IPS-18c (cell line): Measurements from ENCODE around the gene ARHGEF10L.

Experiments used
- H3K4me3 ChIP-seq: 2 replicates; pipeline ENCODE4 v1.7.0; 2013; ENCODE audit warnings: low read depth, mild to moderate bottlenecking, low read length, moderate library complexity; ENCODE audit not compliant: insufficient read depth
- H3K9me3 ChIP-seq: one replicate; pipeline ENCODE4 v1.6.1; 2013; ENCODE audit warnings: mild to moderate bottlenecking, low read length, moderate library complexity; ENCODE audit not compliant: control insufficient read depth, insufficient read depth

Gene ARHGEF10L

DNA sequence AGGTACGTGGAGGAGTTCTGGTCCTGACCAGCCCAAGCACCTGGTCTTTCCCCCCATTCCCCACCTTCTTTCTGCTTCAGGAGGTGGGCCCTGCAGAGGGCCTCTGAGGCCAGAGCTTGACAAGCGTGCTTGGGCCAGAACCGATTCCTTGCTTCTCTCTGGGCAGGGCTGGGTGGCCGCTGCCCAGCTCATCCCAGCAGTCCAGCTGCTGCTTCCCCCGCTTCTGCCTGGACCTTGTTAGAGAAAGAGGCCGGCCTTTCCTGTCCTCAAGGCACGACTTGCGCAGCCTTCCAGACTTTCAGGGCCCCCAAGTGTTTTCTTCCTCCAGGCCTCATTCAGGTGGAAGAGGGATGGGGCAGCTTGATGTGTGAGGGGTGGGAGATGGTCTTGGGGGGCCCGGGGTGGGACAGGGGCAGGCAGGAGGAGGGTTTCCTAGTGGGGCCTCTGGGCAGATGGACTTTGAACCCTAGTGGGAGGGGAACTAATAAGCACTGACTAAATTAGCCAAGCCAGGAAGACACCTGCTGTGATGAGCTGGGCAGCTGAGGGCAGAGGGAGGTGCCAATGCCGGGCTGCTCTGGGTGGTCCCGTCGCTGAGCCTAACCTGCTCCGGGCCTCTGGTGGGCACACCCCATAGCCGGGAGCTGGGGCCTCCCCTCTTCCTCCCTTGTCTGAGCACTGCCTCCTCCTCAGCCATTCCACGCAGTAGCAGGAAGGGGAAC, 36.5 kb downstream of the ARHGEF10L start:
- Histone ChIP-seq H3K4me3 (no peak overlapping the region), H3K9me3 (no peaks in the 10 kb centered on the region)

DNA sequence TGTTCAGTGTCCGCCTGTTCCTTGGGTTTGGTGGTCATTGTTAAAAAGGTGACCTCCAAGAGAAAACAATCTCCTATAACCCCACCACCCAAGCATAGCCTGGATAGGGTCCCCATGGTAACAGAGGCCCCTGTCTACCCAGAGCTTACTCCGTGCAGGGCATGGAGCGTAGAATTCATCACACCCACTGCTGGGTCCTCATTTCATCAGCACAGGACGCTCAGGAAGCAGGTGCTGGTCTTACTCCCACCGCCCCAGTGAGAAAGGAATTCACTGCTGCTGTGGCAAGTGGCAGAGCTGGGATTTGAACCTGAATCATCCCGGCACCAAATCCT, 37.0 kb downstream of the ARHGEF10L start:
- no peaks in the 10 kb centered on the region for H3K9me3 ChIP-seq
- no peak overlapping the region for H3K4me3 ChIP-seq

DNA sequence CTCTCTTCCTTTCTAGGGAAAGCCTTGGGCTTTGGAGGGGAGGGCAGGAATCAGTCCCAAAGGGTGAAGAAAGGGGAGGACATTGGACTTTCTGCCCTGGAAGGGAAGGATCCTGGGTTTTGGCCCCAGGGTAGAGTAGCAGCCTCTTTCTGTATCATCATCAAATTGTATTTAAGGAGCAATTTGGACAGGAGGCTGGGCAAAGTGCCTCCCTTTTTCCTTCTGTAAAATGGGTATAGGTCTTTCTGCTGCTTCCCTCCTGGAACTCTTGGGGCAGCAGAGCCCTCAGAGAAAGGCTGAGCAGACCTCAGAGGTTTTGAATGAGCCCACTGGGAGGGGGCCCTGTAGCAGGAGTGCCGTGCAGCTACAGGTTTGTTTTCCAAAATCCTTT, 38.4 kb downstream of the ARHGEF10L start:
- no peaks in the 10 kb centered on the region for H3K9me3 ChIP-seq
- no peak overlapping the region for H3K4me3 ChIP-seq

DNA sequence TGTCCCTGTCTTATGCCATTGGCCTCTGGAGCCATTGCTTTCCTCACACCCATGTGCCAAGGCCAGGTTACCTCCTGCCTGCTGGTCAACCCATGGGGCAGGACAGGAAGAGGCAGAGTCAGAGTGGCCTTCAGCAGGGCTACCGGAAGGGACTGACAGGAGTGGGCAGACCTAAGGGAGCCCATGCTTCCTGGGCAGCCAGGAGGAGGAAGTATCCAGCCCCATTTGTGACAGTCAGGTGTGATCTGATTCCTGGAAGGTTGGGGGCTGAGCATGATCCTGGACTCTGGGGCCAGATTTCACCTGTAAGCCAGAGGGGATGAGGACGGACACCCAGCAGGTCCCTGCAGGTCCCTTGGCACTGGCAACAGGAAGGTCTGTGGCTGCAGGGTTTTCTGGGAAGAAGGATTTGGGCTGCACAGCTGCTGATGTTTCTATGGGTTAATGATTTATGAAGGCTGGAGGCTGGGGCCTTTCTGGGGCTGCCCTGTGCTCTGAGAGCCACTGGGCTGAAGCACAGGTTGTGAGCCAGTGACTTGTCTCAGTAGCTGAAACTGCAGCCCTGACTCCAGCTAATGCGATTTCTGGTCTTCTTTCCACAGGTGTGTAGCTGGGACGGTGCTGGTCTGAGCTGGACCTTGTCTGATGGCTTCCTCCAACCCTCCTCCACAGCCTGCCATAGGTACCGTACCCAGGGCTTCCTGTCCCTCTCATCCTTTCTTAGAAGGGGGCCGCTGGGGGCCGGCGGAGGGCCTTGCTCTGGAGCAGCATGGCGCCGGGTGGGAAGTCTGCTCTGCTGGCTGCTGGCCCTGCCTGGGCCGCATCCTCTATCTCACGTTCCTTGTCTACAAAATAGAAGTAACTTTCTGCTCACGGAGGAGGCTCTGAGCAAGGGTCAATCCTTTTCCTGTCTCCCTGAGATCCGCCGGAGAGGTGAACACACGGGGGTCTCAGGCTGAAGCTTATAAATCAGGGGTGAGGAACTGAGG, 40.7 kb downstream of the ARHGEF10L start:
- H3K9me3 ChIP-seq = no peaks in the 10 kb centered on the region
- no peak overlapping the region for H3K4me3 ChIP-seq

DNA sequence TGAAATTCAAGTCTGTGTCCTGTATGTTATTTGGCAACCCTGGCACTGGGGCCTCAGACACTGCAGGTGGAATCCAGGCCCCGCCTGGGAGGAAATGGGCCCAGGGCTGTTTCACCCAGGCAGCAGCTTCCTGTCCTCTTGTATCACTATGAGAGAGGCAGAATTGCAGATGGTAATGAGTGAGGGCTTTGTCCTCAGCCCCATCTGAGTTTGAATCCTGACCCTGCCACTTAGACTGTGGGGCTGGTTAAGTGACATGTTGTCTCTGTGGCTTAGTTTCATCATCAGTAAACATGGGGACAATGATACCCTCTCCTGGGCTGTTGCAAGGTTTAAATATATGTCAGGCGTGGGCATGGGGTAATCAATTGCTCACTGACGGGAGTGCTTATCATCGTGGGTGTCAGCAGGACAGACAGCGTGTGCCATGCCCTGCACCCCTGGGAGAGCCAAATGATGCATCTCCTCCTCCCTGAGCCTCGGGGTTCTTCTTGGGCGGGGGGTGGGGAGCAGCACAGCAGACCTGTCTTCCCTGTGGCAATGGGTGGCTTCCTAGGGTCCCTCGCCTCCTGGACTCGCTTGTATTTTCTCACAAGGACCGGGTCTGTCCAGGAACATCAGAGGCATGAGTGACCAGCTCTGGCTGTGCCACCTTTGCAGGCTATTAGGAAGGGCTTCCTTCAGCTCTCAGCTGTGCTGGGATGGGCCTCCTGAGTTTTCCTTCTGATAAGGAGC, 42.1 kb downstream of the ARHGEF10L start:
- no peak overlapping the region for H3K4me3 ChIP-seq
- H3K9me3 ChIP-seq = no peaks in the 10 kb centered on the region

DNA sequence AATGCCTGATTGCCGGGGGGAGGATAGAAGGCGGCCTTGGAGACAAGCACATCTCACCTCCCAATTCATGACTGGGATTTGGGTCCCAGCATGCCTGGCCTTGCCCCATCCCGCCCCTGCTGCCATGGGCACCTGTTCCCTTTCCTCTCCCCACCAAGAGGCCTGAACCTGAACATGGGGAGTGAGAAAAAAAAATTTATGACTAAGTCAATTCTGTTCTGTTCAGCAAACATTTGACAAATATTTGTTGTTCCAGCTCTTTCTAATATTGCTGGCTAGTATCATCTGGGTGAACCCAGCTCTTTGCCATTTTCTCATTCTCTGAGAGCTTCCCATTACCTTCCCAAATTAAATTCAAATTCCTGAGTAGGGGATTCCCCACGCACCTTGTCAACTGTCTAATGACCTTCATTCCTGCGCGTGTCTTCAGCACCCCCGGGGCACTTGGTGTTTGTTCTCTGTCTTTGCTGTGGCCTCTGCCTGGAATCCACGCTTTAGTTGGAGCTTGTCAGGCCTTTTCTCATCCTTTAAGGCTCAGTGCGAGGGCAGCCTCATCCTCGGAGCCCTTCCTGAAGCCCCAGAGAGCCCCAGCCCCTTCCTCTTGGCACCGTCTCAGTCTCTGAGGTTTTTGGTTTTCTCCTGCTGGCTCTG, 42.8 kb downstream of the ARHGEF10L start:
- Histone ChIP-seq H3K9me3 (no peaks in the 10 kb centered on the region), H3K4me3 (no peak overlapping the region)

DNA sequence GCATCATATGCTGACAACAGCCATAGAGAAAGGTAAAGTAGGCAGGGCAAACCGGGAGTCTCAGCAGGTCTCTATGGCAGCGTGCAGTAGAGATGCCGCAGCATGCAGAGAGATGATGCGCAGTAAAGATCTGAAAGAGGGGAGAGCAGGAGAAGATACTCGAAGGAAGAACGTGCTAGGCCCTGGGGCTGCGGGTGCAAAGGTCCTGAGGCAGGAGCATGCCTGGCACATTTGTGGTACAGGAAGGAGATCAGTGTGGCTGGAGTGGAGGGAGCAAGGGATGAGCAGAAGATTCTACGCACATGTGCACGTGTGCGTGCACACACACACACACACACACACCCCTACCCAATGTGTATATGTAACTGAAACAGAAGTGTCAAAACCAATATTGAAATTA, 45.0 kb downstream of the ARHGEF10L start:
- H3K9me3 ChIP-seq = no peaks in the 10 kb centered on the region

DNA sequence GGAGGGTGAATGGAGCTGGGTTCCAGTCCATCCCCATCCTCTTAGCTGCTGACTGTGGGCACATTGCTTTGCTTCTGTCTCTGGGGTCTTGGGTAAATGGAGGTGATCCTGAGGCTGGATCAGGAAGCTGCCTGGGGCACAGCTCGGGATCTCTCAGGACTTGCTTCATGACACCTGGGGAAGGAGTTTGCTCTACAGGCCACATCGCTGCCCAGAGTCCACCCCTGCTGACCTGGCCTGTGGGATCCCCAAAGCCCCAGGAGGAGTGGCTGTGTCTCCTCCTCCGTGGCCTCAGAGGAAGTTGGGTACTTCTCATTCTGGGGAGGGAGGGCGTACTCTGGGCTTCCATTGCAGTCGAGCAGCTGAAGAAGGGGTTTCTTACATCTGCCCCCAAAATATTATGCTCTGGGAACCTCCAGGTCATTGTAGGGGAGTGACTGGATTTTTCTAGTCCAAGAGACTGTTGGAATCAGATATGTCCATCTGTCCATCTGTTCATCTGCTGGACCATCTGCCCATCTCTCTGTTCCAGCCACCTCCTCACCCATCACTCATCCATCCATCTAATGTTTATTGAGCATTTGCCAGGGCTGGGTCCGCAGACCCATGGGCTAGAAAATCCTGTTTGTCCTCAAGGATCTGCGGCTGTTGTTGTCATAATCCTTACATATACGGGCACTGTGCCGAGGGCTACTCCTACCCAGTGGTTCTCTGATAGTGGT, 45.9 kb downstream of the ARHGEF10L start:
- no peak overlapping the region for H3K4me3 ChIP-seq
- H3K9me3 ChIP-seq = no peaks in the 10 kb centered on the region

More for the DNA sequence above, 45.0 kb downstream of the ARHGEF10L start:
- H3K4me3 ChIP-seq = no peak overlapping the region

DNA sequence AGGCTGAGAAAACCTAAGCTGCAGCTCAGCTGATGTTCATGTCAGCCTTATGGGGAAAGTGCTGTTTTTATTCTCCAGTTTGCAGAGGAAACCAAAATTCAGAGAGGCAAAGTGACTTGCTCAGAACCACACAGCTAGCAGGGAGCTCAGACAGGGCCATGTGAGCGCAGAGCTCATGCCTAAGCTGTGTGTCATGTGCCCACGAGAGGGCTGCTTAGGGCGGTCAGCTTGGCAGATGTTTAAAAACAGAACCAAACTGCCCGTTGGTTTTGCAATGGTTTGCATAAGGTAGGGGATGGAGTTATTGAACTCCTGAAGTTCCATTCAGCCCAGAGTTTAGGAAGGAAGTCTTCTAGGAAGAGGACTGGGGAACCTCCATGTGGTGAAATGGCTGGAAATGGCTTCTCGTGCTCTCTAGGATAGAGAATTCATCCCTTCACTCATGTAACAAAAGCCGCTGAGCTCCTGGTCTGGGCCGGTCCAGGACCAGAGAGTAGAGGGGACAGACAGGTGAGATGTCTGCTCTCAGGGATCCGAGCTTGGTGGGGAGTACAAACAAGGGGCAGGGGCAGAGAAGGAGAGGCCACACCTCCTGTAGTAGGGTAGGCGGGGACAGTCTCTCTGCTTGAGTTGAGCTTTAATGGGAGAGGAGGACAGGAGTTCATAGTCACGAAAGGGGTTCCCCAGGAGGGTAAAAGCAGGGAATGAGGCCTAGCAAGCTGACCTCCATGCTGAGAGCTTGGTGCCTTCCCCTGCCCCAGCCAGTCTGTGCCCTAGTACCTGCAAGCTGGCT, 46.9 kb downstream of the ARHGEF10L start:
- Histone ChIP-seq H3K9me3 (no peaks in the 10 kb centered on the region), H3K4me3 (no peak overlapping the region)

DNA sequence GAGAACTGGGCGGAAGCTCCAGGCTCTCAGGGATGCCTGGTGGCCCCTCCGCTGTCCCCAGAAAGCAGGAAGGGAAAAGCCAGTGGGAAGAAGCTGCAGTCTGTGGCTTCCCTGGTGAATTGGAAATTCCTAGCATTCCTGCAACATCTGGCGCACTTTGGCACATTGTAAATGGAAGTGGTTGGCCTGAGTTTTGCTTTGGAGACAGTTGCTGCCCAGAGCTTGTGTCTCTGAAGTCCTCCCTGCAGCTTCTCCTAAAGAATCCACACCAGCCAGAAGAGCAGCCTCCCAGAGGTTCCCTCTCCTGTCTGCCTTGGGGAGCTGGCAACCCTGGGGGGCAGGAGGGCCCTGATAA, 48.2 kb downstream of the ARHGEF10L start:
- Histone ChIP-seq H3K4me3 (no peak overlapping the region), H3K9me3 (no peaks in the 10 kb centered on the region)

DNA sequence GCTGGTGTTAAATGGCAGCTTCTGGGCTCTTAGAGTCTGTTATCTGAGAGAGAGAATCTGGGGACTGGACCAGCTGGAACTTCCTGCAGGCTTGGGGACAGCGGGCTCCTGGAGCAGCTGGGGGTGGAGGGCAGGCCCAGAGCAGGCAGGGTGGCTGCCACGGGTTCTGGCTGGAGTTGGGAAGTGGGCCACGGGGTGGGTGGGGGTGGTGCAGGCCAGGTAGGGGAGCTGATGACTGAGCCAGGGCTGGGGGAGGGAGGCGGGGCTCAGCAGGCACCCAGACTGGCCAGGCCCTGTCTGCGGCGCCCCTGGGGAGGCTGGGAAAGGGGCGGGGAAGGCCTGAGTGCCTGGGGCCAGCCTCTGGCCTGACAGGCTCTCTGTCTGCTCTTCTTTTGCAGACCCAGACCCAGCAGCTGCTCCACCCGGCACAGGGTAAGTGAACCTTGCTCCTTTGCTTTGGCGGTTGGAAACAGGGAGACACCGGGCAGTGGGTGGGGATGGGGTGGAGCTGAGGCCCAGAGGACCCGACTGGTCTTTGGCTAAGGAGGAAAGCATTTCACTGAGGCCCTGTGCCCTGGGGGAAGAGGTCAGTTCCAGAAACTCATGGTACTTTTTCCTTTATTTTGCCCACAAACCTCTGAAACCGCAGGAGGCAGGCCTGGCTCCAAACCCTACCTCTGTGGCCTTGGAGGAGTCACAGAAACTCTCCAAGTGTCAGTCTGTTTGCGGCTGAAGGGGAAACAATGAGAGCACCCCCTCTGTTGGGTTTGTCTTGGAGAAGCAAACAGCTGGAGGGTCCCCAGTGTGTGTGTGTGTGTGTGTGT, 48.8 kb downstream of the ARHGEF10L start:
- H3K4me3 ChIP-seq = no peak overlapping the region

DNA sequence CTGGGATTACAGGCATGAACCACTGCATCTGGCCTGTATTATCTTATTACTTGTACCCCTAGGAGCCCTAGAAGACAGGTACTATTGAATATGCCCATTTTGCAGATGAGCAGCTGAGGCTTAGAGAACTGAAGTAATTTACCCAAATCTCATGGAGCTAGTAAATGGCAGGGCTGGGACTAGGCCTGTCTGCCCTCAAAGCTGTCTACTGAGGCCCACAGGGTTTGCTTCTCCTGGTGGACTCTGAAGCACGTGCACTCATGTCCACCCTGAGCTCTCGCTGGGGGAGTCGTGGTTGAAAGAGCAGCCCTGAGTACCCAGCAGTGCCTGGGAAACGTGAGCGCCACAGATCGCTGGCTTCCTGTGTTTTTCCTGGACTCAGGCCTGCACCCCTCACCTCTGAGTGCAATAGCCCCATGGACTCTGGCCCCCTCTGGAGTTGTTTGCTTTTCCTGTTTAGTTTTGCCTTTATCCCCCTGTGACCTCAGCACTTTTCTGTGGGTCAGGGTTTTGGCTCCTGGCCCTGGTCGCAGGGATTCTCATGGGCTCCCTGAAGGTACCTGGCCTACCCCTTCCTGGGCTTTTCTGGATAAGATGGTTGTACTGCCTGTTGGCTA, 52.4 kb downstream of the ARHGEF10L start:
- H3K4me3 ChIP-seq = no peak overlapping the region

More for the DNA sequence above, 48.8 kb downstream of the ARHGEF10L start:
- no peaks in the 10 kb centered on the region for H3K9me3 ChIP-seq

DNA sequence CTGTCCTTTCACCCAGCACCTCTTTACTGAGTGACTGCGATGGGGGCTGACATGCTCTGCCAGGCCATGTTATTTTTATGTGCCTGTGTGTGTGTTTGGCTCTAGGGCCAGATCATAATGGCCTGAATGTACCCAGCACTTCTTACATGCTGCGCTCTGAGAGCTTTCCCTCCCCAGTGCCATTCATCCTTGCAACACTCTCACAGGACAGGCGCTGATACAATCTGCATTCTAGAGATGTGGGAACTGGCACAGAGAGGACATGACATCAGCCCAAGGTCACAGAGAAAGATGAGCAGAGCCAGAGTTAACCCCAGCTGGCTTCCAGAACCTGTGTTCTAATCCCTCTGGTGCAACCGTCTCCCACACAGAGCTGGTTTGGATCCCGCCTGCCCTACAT, 54.5 kb downstream of the ARHGEF10L start:
- no peaks in the 10 kb centered on the region for H3K9me3 ChIP-seq
- no peak overlapping the region for H3K4me3 ChIP-seq

More for the DNA sequence above, 52.4 kb downstream of the ARHGEF10L start:
- no peaks in the 10 kb centered on the region for H3K9me3 ChIP-seq

DNA sequence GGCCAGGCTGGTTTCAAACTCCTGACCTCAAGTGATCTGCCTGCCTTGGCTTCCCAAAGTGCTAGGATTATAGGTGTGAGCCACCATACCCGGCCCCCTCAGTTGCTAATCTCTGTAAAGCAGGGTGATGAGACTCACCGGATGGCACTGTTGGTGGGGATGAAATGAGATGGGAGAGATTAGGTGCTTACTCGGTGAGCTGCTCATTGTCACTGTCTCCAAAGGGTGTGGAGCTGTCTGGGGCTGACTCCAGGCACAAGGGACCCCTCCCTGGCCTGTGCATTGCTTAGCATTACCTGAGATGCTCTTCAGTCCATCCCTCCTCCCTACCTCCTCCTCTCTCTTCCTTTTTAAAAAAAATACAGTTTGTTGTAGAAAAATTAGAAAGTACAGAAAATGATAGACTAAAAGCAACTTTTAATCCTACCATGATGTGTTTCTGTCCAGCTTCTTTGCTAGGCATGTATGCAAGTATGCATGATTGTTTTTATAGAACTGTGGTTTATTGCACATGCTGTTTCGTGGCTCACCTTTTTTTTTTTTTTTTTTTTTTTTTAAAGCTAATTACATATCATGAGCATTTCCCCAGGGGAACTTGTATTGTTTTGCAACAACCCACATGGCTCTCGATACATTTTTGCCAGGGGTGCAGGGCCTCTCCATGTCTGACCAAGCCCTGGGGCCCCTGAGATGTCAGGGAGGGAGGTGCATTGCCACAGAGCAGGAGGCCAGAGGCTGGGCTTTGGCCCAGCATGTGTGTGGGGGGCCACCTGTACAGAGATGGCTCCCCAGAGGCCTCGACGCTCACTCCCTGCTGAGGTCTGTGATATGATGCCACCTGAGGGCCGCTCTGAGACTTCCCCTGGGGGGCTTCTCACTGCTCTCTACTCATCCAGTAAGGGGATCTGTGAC, 55.4 kb downstream of the ARHGEF10L start:
- Histone ChIP-seq H3K4me3 (no peak overlapping the region), H3K9me3 (no peaks in the 10 kb centered on the region)
